GM23248 (cell line): ENCODE data around the gene SEC11A.

Experiments used
- EZH2 ChIP-seq: fragments of 200-600 bp; sonication (generic); IDR thresholded peaks from 2 replicates; pipeline ENCODE4 v1.6.1; 2018; ENCODE audit warnings: antibody characterized with exemption, mild to moderate bottlenecking; ENCODE audit not compliant: insufficient read depth, poor library complexity, severe bottlenecking
- EZH2phosphoT487 ChIP-seq: fragments of 200-600 bp; sonication (generic); IDR thresholded peaks from 2 replicates; pipeline ENCODE4 v1.6.1; 2018; ENCODE audit warnings: antibody characterized with exemption, moderate library complexity, mild to moderate bottlenecking, low read depth; ENCODE audit not compliant: insufficient read depth

- TF ChIP-seq EZH2phosphoT487 (no peak), EZH2 (no peak)
Measured at GRCh38 chr15:84722628-84723027, 6.7 kb upstream of the SEC11A start.
